Putamen (tissue), 1 donor: ENCODE data around the gene ATF2.
"Not testable (repeated sequence)": the region's sequence is repeated elsewhere in the genome, so short reads cannot be mapped to it uniquely, and the experiment has no call there.

ENCODE experiments used
- DNase-seq: peaks from one replicate; pipeline ENCODE4 v3.0.0-alpha.2; 2016; ENCODE audit warnings: low spot score

ATF2 gene

GRCh38 chr2:175164235-175164634 is 3.8 kb downstream of the ATF2 start:
- no peak for DNase-seq

DNA sequence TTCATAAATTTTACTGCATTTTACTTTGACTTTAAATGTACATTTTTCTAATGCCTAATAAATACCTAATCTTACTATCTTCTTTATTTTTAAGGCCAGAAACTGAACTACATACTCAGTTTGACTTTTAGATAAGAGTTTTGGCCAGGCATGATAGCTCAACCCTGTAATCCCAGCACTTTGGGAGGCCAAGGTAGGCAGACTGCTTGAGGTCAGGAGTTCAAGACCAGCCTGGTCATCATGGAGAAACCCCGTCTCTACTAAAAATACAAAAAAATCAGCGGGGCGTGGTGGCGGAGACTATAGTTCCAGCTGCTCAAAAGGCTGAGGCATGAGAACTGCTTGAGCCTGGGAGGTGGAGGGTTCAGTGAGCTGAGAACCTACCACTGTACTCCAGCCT is 9.1 kb downstream of the ATF2 start:
- DNase-seq: no peak

DNA sequence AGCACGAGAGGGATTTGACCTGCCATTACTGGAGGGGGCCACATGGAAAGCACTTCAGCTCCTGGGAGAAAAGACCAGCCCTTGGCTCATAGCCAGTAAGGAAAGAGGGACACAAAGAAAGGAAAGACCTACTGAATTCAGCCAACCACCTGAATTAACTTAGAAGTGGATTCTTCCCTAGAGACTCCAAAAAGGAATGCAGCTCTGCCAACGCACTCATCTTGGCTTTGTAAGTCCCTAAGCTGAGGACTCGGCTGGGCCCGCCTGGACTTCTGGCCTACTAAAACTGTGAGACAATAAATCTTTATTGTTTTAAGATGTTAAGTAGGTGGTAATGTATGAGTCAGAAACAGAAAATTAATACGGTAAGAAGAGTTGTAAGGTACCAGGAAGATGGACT is 11.5 kb downstream of the ATF2 start:
- DNase-seq: no peak

DNA sequence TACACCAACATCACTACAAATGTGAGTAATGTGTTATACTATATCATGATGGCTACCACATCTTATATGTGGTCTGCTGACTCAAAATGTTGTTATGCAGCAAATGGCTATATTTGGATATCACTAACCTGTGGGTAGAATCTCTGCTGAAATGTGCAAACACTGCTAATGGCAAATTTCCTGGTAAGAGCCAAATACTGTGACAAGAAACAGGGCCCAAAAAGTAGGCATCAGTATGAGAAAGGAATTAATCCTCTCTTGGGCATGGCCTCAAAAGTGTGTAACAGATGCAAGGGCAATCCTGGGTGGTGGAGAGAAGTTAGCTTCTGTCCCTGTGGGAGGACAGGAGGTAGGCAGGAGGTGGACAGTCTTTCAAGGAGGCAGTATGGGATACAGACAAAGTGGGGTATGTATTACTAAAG is 13.3 kb downstream of the ATF2 start:
- no peak for DNase-seq

- DNase-seq: no peak
Measured at GRCh38 chr2:175152242-175152641, 15.8 kb downstream of the ATF2 start.

DNA sequence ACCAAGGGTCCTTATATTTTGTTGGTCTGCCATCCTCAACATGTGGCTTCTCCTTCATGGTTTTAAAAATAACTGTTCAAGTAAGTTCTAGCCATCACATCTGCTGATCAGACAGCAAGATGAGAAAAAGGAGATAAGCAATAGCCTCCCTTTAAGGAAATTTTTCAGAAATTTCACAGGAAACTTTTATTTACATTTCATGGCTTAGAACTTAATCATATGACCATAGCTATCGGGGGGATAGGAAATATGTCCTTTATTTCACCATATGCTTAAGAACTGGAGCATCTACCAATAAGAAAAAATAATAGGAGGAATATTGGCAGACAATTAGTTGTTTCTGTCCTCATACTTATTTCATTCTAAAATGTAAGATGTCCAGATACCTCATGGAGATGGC is 16.2 kb downstream of the ATF2 start:
- no peak for DNase-seq

DNA sequence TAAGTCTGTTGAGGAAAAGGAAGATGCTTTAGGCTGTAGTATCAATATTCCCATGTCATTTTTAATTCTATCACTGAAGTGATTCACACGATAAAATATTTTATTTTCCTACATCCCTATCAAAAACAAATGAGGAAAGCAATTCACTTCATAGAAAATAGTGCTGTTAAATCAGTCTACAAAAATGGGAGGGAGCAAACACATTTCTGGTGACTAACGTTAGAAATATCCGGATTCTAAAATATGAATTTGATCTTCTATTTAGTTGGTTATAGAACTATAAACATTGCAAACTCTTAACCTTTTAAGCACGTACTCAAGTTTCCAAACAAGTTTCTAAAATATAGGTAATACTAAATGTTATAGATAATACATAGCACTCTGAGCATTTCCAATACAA is 20.8 kb downstream of the ATF2 start:
- DNase-seq: no peak

- DNase-seq: no peak
Measured at GRCh38 chr2:175143678-175144077, 24.3 kb downstream of the ATF2 start.

DNA sequence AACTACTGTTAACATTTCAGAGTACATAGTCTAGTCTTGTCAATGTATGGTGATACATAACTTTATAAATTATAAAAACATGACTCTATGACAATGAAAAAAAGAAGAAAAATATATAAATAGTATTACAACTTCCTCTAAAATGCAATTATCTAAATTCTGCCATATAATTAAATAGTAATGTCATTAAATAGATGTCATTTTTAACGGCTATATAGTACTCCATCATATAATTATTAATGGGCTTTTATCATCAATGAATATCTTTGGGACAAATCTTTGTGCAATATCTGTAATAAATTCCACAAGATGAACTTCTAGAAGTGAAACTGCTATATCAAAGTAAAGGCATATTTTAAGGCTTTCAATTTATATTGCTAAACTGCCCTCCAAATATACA is 24.8 kb downstream of the ATF2 start:
- DNase-seq: no peak

GRCh38 chr2:175140332-175140731 is 27.7 kb downstream of the ATF2 start:
- no peak for DNase-seq

GRCh38 chr2:175137793-175138192 is 30.2 kb downstream of the ATF2 start:
- no peak for DNase-seq

DNA sequence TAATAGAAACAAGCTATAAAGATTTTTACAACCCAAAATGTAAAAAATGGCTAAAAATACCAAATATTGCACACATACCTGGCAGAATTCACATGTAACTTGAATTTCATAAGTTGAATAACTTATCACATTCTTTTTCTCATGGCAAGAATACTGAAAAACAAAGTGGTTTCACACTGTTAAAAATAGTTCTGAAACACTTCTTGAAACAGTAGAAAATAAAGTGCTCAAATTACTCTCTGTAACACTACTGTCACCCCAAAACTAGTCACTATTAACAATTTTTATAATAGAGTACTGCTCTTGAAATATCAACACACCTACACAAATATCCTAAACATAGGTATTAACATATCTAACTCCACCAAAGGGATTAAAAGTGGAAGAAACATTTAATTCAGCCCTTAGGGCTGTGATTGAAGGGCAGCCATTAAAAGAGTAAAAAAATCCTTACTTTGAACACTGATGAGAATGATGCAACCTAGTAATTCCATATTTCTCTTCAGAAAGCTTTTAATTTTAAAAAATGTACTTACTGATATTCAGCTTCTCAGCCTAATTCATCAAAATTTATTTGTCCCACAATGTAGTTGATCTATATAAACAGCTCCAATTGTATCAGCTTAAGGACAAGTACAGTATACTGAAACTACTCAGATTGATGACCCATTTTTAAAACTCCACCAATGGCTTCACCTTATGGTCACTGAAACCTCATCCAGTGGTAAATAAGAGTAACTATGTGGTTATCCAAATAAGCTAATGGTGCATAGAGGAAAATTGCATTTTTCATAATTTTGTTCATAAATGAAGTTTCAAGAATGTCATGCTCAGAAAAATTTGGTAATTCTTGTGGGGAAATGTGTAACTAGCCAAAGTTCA is 31.4 kb downstream of the ATF2 start:
- DNase-seq: no peak

DNA sequence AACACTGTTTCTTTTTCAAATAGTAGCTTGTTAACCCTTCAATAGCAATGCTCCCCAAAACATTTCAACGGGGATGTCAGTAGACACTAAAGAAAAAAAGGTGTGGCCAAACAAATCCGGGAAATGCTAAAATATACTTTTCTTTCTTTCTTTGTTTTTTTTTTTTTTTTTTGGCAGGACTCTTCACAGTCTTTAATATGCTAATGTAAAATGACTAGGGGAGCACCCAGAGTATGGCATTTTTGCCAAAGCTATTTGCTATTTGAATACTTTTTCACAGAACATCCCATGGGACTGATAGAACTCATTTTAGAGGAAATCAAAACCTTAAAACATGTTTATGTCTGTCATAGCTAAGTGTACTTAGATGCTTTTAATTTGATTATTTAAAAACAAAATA is 32.1 kb downstream of the ATF2 start:
- DNase-seq: no peak

DNA sequence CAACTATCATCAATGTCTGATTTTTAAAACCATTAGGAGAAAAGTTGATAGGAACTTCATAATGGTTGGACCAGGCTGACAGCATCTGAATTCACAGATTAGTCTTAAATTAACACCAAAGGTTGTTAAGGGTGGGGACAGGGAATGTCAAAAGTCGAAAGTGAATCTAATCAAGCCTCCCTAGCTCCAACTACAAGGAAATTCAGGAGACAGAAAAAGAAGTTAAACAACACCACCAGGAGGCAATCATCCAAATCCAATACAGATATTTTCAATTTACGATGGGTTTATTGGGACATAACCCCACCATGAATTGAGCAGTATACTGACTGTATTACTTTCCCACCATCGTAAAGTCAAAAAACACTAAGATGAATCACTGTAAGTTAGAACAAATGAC is 32.8 kb downstream of the ATF2 start:
- DNase-seq: no peak

GRCh38 chr2:175131252-175131651 is 36.8 kb downstream of the ATF2 start:
- DNase-seq: no peak

DNA sequence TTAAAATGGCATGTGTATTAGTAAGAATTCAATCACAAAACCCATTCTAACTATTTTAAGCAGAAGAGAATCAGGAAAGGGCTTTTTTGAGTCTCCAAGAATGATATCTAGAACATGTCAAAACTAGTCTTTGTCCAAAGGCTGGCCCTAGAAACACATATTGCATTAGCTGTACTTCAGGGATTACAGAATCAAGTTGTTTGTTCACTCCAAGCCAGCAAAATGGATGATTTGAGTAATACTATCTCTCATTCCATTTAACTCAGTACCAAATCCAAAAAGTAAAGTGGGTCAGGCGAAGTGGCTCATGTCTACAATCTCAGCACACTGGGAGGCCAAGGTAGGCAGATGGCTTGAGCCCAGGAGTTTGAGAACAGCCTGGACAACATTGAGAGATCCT is 41.3 kb downstream of the ATF2 start:
- no peak for DNase-seq

- no peak for DNase-seq
Measured at GRCh38 chr2:175123254-175123653, 44.7 kb downstream of the ATF2 start.

GRCh38 chr2:175111200-175111657 is 56.8 kb downstream of the ATF2 start:
- peak; percentile 33 for DNase-seq

DNA sequence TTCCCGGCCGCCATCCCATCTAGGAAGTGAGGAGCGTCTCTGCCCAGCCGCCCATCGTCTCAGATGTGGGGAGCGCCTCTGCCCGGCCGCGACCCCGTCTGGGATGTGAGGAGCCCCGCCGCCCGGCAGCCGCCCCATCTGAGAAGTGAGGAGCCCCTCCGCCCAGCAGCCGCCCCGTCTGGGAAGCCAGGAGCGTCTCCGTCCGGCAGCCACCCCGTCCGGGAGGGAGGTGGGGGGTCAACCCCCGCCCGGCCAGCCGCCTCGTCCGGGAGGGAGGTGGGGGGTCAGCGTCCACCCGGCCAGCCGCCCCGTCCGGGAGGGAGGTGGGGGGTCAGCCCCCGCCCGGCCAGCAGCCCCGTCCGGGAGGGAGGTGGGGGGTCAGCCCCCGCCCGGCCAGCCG is 59.9 kb downstream of the ATF2 start:
- not testable (repeated sequence) for DNase-seq

DNA sequence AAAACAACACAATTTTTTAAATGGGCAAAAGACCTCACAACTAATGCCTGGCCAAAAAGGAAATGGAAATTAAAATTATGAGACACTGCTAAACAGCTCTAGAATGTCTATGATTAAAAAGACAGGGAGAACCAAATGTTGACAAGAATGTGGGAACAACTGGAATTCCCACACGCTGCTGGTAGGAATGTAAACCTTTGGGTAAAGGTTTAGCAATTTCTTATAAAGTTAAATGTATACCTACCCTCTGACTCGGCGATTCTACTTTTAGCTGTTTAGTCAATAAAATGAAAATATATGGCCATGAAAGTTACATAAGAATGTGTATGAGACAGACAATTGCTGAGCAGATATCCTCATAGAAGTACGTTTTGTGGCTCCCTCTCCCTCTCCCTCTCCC is 60.9 kb downstream of the ATF2 start:
- no peak for DNase-seq

DNA sequence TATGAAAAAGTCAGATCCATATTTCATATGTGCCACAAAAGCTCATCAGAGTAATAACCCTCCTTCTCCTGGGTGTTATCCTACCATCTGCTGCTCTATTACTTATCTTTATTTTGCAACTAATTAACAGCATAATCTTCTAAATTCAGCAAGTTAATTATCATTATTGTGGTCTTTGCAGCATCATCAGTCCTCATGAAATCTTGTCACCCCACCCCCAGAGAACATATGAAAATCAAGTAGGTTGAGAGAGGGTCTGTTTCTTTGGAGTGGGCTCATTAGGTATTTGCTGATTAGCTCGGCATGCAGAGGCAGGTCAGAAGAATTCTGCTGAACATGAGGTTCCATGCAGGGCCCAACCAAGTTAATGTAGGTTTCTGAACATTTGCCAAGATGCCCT is 64.8 kb downstream of the ATF2 start:
- DNase-seq: no peak

- no peak for DNase-seq
Measured at GRCh38 chr2:175101514-175101913, 66.5 kb downstream of the ATF2 start.

- no peak for DNase-seq
Measured at GRCh38 chr2:175097297-175097696, 70.7 kb downstream of the ATF2 start.

GRCh38 chr2:175084117-175084516 is 83.9 kb downstream of the ATF2 start:
- not testable (repeated sequence) for DNase-seq
